CD4-positive, alpha-beta T cell treated with Interleukin-10 for 1 hour (primary cell): ENCODE measurements around the gene NEDD4L.

ENCODE experiments used
- DNase-seq: peaks from one replicate; pipeline ENCODE4 v3.0.0-alpha.2; 2020

The NEDD4L gene

GRCh38 chr18:58054041-58054781 lies 10.2 kb downstream of the NEDD4L start:
- DNase-seq, result no peak

- no peak for DNase-seq
These were observed 12.0 kb downstream of the NEDD4L start for GRCh38 chr18:58055890-58056558.

GRCh38 chr18:58056852-58057251 lies 12.8 kb downstream of the NEDD4L start:
- no peak for DNase-seq

GRCh38 chr18:58057291-58057965 lies 13.4 kb downstream of the NEDD4L start:
- no peak for DNase-seq

- no peak for DNase-seq
These were observed 14.7 kb downstream of the NEDD4L start for GRCh38 chr18:58058720-58059119.

- no peak for DNase-seq
These were observed 16.2 kb downstream of the NEDD4L start for GRCh38 chr18:58060254-58060653.

GRCh38 chr18:58061349-58061748 lies 17.3 kb downstream of the NEDD4L start:
- no peak for DNase-seq

GRCh38 chr18:58064406-58064998 lies 20.5 kb downstream of the NEDD4L start:
- DNase-seq, result no peak

GRCh38 chr18:58065956-58066355 lies 21.9 kb downstream of the NEDD4L start:
- DNase-seq, result no peak

- DNase-seq, result no peak
These were observed 23.6 kb downstream of the NEDD4L start for GRCh38 chr18:58067601-58068000.

- no peak for DNase-seq
These were observed 25.1 kb downstream of the NEDD4L start for GRCh38 chr18:58069099-58069498.

GRCh38 chr18:58069721-58070292 lies 25.8 kb downstream of the NEDD4L start:
- DNase-seq, result no peak

- DNase-seq, result no peak
These were observed 32.0 kb downstream of the NEDD4L start for GRCh38 chr18:58076052-58076451.

- no peak for DNase-seq
These were observed 33.3 kb downstream of the NEDD4L start for GRCh38 chr18:58077329-58077728.

GRCh38 chr18:58078889-58079573 lies 35.0 kb downstream of the NEDD4L start:
- no peak for DNase-seq

GRCh38 chr18:58080451-58080850 lies 36.4 kb downstream of the NEDD4L start:
- DNase-seq, result no peak

- DNase-seq, result no peak
These were observed 44.1 kb downstream of the NEDD4L start for GRCh38 chr18:58087928-58088690.

- no peak for DNase-seq
These were observed 44.7 kb downstream of the NEDD4L start for GRCh38 chr18:58088691-58089065.

- DNase-seq, result no peak
These were observed 47.1 kb downstream of the NEDD4L start for GRCh38 chr18:58091099-58091611.

GRCh38 chr18:58093311-58093803 lies 49.3 kb downstream of the NEDD4L start:
- no peak for DNase-seq

- no peak for DNase-seq
These were observed 51.2 kb downstream of the NEDD4L start for GRCh38 chr18:58095222-58095621.
